Activated CD8-positive, alpha-beta T cell treated with anti-CD3 and anti-CD28 coated beads for 36 hours (primary cell): ENCODE measurements around the gene ACAA2. TPM values are rescaled to one million over a fixed set of nuclear protein-coding genes. Genes with fewer than 3 reads are reported as not detected.

Experiments used
- ATAC-seq: fragments of 200-7000 bp; cut with Tn5 transposase; one replicate; pipeline ENCODE4 v1.10.0; 2021; ENCODE audit warnings: mild to moderate bottlenecking, moderate library complexity
- CTCF ChIA-PET: fragments of 350-600 bp; sonication (Branson Sonifier 250); formaldehyde crosslinking; loops from one replicate; lab custom pipeline; 2021; ENCODE audit warnings: antibody characterized with exemption; lab: Charles Lee
- POLR2A ChIA-PET: fragments of 350-600 bp; sonication (Branson Sonifier 250); formaldehyde crosslinking; loops from one replicate; lab custom pipeline; 2021; ENCODE audit warnings: antibody characterized with exemption; lab: Charles Lee
- DNase-seq: peaks from one replicate; pipeline ENCODE4 v3.0.0-alpha.2; 2020
- H3K27ac Mint-ChIP-seq: one replicate; pipeline ENCODE4 v1.8.0; 2021; ENCODE audit warnings: mild to moderate bottlenecking, mixed read lengths
- H3K27me3 Mint-ChIP-seq: one replicate; pipeline ENCODE4 v1.8.0; 2021; ENCODE audit warnings: mixed read lengths
- H3K36me3 Mint-ChIP-seq: one replicate; pipeline ENCODE4 v1.8.0; 2021; ENCODE audit warnings: low read depth, mixed read lengths
- H3K4me1 Mint-ChIP-seq: one replicate; pipeline ENCODE4 v1.8.0; 2021; ENCODE audit warnings: low read depth, mixed read lengths
- H3K4me3 Mint-ChIP-seq: one replicate; pipeline ENCODE4 v1.8.0; 2021; ENCODE audit warnings: mild to moderate bottlenecking, moderate library complexity, mixed read lengths
- H3K9me3 Mint-ChIP-seq: one replicate; pipeline ENCODE4 v1.8.0; 2021; ENCODE audit warnings: mixed read lengths
- intact Hi-C: fragments of 100-400 bp; cut with micrococcal nuclease; formaldehyde crosslinking; loops from one replicate; pipeline ENCODE4 v1.10.0; 2022
- total RNA-seq, 2 experiments: library from RNA; stranded (reverse); gene quantifications; one replicate each; pipeline ENCODE4 v1.2.3, GENCODE V29; 2021
- TF ChIP-seq, protein P1 (sequence below): fragments of 200-600 bp; IDR thresholded peaks from one replicate; pipeline ENCODE4 v1.8.0; 2022; ENCODE audit warnings: antibody characterized with exemption, mild to moderate bottlenecking

Gene ACAA2
- total RNA-seq, 2 experiments from 2014 or later, result 83.3 to 84.6 TPM

DNA sequence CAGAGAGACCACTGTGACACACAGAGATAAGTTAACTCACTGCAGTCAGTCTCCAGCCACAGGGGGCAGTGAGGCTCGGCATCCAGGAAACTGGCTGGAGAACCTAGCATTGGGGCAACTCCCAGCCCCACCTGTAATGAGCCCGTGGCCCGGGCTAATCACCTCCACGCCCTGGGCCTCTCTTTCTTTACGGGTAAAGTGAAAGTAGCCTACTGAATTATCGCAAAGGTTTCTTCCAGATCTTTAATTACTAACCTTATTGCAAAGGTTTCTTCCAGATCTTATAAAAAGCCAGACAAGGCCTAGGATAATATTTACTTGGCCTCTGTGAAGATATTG lies 45.7 kb upstream of the ACAA2 start:
- DNase-seq (no peak), ATAC-seq (no peak)
- Mint-ChIP-seq H3K4me1 (no peaks in the 10 kb centered on the region), H3K4me3 (no peak overlapping the region), H3K36me3 (no peaks in the 10 kb centered on the region), H3K9me3 (no peaks in the 10 kb centered on the region), H3K27ac (no peak overlapping the region), H3K27me3 (no peaks in the 10 kb centered on the region)
- CTCF ChIA-PET, result interaction anchor here (0.7 to 8.9 kb wide), 27 partner anchors 11 to 498 kb away, joined by 3 to 131 read pairs (median 4); partner anchors contain the start of gene C18orf32
- TF ChIP-seq, protein P1, sequence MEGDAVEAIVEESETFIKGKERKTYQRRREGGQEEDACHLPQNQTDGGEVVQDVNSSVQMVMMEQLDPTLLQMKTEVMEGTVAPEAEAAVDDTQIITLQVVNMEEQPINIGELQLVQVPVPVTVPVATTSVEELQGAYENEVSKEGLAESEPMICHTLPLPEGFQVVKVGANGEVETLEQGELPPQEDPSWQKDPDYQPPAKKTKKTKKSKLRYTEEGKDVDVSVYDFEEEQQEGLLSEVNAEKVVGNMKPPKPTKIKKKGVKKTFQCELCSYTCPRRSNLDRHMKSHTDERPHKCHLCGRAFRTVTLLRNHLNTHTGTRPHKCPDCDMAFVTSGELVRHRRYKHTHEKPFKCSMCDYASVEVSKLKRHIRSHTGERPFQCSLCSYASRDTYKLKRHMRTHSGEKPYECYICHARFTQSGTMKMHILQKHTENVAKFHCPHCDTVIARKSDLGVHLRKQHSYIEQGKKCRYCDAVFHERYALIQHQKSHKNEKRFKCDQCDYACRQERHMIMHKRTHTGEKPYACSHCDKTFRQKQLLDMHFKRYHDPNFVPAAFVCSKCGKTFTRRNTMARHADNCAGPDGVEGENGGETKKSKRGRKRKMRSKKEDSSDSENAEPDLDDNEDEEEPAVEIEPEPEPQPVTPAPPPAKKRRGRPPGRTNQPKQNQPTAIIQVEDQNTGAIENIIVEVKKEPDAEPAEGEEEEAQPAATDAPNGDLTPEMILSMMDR, result no peak
- intact Hi-C loops, result loop anchor here (2.0 to 10.0 kb wide), 2 partner anchors 74 to 348 kb away; no protein-coding TSS in a partner anchor
- POLR2A ChIA-PET, result no interaction called here

DNA sequence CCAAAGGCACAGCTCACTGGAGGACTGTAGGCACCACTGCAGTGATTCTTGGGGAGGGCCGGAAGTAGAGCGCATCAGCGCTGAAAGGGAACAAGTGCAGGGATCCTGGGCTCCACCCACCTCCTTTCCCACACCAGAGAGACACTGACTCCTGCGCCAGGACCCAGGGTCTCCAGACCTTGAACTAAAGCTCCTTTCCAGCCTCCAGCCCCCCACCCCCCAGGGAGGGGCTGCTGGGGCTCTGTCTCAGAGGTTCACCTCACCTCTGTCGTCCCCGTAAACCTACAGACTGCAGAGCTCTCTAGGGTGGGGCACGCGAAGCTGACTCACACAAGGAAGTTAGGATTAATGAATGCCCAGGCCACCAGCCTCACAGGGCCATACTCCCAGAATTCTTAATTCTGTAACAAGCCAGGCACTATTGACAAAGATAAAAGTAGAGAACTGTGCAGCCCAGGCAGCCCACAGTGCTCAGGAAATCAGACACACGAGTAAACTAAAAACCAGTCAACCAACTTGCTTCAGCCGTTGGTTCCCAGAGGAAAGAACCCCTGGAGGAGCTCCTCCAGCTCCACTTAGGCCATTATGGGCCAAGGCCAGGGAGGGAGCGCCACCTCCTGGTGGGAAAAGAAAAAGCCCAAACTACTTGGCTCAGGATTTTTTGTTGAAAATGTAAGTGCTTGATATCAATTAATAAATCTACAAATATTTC lies 45.1 kb upstream of the ACAA2 start:
- CTCF ChIA-PET, result interaction anchor here (0.6 to 8.9 kb wide), 35 partner anchors 9 to 498 kb away, joined by 3 to 131 read pairs (median 4); partner anchors contain the start of genes C18orf32 and MYO5B
- no peaks in the 10 kb centered on the region for H3K27me3 Mint-ChIP-seq
- TF ChIP-seq, protein P1, result peak; percentile 97
- peak; percentile 56 for ATAC-seq
- peak; percentile 74 for DNase-seq
- H3K9me3 Mint-ChIP-seq, result no peaks in the 10 kb centered on the region
- H3K4me3 Mint-ChIP-seq, result no peak overlapping the region
- no peaks in the 10 kb centered on the region for H3K4me1 Mint-ChIP-seq
- H3K36me3 Mint-ChIP-seq, result no peaks in the 10 kb centered on the region
- POLR2A ChIA-PET, result no interaction called here
- no peak overlapping the region for H3K27ac Mint-ChIP-seq
- intact Hi-C loops, result loop anchor here (1.0 to 10.0 kb wide), 3 partner anchors 74 to 348 kb away; no protein-coding TSS in a partner anchor

DNA sequence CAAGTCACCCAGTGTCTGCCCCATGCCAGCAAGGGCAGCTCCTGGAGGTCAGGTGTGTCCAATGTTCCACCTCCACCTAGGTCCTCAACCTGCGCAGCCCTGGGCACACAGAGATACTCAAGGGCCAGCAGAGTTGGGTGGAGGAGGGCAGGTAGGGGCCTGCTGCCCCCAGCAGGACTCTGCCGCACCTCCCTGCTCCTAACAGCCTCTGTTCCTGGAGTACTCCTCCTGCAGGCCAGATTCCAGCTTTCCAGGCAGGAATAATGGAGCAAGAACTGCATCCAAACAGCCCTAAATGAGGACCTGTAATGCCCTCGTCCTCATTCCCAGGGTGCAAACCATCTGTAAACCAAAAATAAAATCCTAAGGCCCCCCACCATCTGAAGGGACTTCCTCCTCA lies 44.4 kb upstream of the ACAA2 start:
- TF ChIP-seq, protein P1, result no peak
- DNase-seq, result no peak
- Mint-ChIP-seq H3K9me3 (no peaks in the 10 kb centered on the region), H3K4me1 (no peaks in the 10 kb centered on the region), H3K27ac (no peak overlapping the region), H3K36me3 (no peaks in the 10 kb centered on the region), H3K27me3 (no peaks in the 10 kb centered on the region), H3K4me3 (no peak overlapping the region)
- CTCF ChIA-PET, result interaction anchor here (0.9 to 8.9 kb wide), 23 partner anchors 10 to 393 kb away, joined by 3 to 131 read pairs (median 4); partner anchors contain the start of genes C18orf32 and MYO5B
- intact Hi-C loops, result loop anchor here (1.0 to 10.0 kb wide), 3 partner anchors 73 to 347 kb away; no protein-coding TSS in a partner anchor
- ATAC-seq, result no peak
- POLR2A ChIA-PET, result no interaction called here

DNA sequence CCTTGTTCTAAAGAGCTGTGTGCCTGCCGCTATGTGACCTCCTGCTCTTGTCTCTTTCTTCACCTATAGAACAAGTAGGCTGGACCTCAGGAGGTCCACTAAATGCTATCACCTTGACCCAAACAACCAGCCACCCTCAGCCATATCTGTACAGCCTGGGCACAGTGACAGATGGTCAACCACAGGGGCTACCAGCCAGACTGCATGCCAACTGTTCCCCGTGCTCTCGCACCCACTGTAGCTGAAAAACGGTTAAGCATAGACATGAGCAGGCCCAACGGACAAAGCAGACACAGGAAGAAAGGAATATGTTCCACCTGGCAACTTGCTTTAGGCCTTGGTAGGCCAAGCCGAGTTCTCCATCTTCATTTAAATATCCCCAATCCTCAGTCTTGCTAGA lies 43.2 kb upstream of the ACAA2 start:
- CTCF ChIA-PET, result interaction anchor here (1.2 to 8.9 kb wide), 3 partner anchors 132 to 344 kb away, joined by 3 to 131 read pairs (median 4); no protein-coding TSS in a partner anchor
- Mint-ChIP-seq H3K36me3 (no peaks in the 10 kb centered on the region), H3K4me1 (no peaks in the 10 kb centered on the region), H3K9me3 (no peaks in the 10 kb centered on the region), H3K4me3 (no peak overlapping the region), H3K27ac (no peak overlapping the region), H3K27me3 (no peaks in the 10 kb centered on the region)
- intact Hi-C loops, result loop anchor here (10.0 kb wide), 1 partner anchor 72 kb away; no protein-coding TSS in a partner anchor
- no peak for ATAC-seq
- DNase-seq, result no peak
- TF ChIP-seq, protein P1, result no peak
- POLR2A ChIA-PET, result no interaction called here
